ENCODE measurements around the gene ATP11A. TPM values are rescaled to one million over a fixed set of nuclear protein-coding genes. Genes with fewer than 3 reads are reported as not detected.

The ATP11A gene
- total and polyA plus RNA-seq, 2 donors (not counting 3 experiments of a cell fraction or from before 2014, with no cell fraction given) = 16.5 to 88.1 TPM

DNA sequence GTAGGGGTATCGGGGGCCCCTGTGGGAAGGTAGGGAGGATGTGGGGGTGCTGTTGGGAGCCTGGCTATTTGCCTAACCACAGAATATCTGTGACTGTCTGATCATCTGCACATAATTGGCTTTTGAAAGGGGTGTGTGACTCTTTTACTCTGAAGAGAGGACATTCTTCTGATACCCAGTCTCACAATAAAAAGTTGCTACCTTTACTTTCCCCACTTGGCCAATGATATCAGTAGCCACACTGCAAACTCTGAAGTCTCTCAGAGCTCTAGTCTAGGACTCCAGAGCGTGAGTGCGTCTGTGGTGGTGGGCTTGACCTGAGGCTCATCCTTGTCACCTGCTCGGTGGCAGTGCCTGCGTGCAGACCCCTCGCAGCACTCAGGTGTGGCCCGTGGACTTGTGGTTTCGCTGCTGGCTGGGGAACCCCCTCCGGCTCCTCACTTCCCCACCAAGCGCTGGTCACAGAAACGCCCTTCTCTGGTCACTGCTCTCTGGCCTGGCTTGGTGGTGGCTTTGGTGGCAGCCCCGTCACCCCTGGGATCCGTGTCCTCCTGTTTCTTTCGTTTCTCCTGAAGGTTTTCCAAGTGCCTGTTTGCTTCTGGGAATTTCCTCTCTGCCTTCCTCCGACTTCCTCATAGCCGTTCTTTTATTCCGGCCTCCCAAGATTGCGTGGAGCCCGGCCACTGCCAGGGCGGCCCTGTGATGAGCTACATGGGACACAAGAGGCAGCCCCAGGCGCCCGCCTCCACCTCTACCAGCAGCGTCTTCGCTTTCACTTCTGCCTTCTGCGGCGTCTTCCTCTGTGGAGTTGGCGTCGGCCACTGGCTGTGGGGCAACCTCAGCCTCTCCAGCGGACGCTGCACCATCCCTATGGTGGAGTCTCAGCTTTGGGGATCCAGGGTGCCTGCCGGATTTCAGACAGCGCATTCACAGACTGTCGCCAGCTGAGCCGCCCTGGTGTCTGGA lies 78.0 kb downstream of the ATP11A start:
- Histone ChIP-seq H3K79me2 (ENCODE audit: control insufficient read depth, insufficient read depth, low read length) (no peaks in the 10 kb centered on the region), H4K20me1 (replicated peaks; ENCODE audit: control insufficient read depth, extremely low read depth, insufficient read depth, low read length) (no peaks in the 10 kb centered on the region), H3K9me1 (replicated peaks; ENCODE audit: control insufficient read depth, extremely low read depth, insufficient read depth, low read length) (no peaks in the 10 kb centered on the region), H3K4me1 (ENCODE audit: control insufficient read depth, extremely low read depth, insufficient read depth, low read length) (no peaks in the 10 kb centered on the region), H3K4me3 (replicated peaks in 1 of 3; ENCODE audit: insufficient read depth in 1 of 3, low read depth in 1 of 3, low read length in 3 of 3) (no peak overlapping the region), H3K4me2 (ENCODE audit: insufficient read depth, low read length) (no peak overlapping the region), H3K36me3 (ENCODE audit: control insufficient read depth in 2 of 2, extremely low read depth in 1 of 2, insufficient read depth in 2 of 2, low read length in 2 of 2) (peaks cover 0 to 2% of the 10 kb centered on the region in 2 experiments), H3K9me3 (replicated peaks; ENCODE audit: control insufficient read depth, insufficient read depth, low read length) (no peaks in the 10 kb centered on the region), H3K27me3 (ENCODE audit: control insufficient read depth in 2 of 2, insufficient read depth in 2 of 2, low read length in 2 of 2) (no peaks in the 10 kb centered on the region), H2AFZ (ENCODE audit: low read depth, low read length) (no peak overlapping the region), H3K27ac (ENCODE audit: insufficient read depth, low read depth, low read length) (no peak overlapping the region), H3K9ac (replicated peaks; ENCODE audit: extremely low read depth, insufficient read depth, low read length) (no peak overlapping the region)
- no peak for DNase-seq (ENCODE audit: low read depth, low spot score)
- TF ChIP-seq, protein P1, sequence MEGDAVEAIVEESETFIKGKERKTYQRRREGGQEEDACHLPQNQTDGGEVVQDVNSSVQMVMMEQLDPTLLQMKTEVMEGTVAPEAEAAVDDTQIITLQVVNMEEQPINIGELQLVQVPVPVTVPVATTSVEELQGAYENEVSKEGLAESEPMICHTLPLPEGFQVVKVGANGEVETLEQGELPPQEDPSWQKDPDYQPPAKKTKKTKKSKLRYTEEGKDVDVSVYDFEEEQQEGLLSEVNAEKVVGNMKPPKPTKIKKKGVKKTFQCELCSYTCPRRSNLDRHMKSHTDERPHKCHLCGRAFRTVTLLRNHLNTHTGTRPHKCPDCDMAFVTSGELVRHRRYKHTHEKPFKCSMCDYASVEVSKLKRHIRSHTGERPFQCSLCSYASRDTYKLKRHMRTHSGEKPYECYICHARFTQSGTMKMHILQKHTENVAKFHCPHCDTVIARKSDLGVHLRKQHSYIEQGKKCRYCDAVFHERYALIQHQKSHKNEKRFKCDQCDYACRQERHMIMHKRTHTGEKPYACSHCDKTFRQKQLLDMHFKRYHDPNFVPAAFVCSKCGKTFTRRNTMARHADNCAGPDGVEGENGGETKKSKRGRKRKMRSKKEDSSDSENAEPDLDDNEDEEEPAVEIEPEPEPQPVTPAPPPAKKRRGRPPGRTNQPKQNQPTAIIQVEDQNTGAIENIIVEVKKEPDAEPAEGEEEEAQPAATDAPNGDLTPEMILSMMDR (IDR thresholded peaks at IDR 0.05; ENCODE audit: extremely low read depth in 1 of 2, insufficient read depth in 1 of 2, low read depth in 1 of 2, low read length in 2 of 2) = no peak
- TF ChIP-seq MYC (IDR thresholded peaks at IDR 0.05; ENCODE audit: low read depth, low read length) = no peak
- no peak for TF ChIP-seq MAX (IDR thresholded peaks at IDR 0.05; ENCODE audit: insufficient read depth, insufficient read length)
- no peak for TF ChIP-seq POLR2AphosphoS5 (IDR thresholded peaks at IDR 0.05; ENCODE audit: insufficient read depth, low read depth, low read length)
- TF ChIP-seq JUN (IDR thresholded peaks at IDR 0.05; ENCODE audit: borderline replicate concordance, insufficient read depth, insufficient read length, low read depth) = no peak
- CTCF ChIA-PET = no interaction called here
- no TSS peak for BruUV-seq (replicated peaks)
- FAIRE-seq = no peak
- dilution Hi-C loops (cut with MboI; ENCODE audit: extremely low pct_ligation_motif_present, low sequenced_read_pairs) (no loop called here), intact Hi-C loops (cut with micrococcal nuclease) (no loop called here)
- POLR2A ChIA-PET = no interaction called here

Measured in endothelial cell of umbilical vein (primary cell).